Neural progenitor cell (in vitro differentiated cells): ENCODE data around the gene JAG2. TPM values are rescaled to one million over a fixed set of nuclear protein-coding genes. Genes with fewer than 3 reads are reported as not detected.
A peak's percentile ranks its signal among the peaks of the same experiment; 100 is the strongest.

Source experiments
- DNase-seq: peaks from one replicate; pipeline ENCODE4 v3.0.0-alpha.2; 2016; ENCODE audit warnings: low spot score
- H2AFZ ChIP-seq: fragments of 200-600 bp; sonication (generic); replicated peaks from 2 replicates; pipeline ENCODE4 v1.6.1; 2016; ENCODE audit warnings: antibody characterized with exemption
- H3F3A ChIP-seq: fragments of 200-600 bp; sonication (generic); 2 replicates; pipeline ENCODE4 v1.6.1; 2016; ENCODE audit warnings: antibody characterized with exemption, low read depth
- H3K27ac ChIP-seq: fragments of 200-600 bp; sonication (generic); 2 replicates; pipeline ENCODE4 v1.5.1; 2016; ENCODE audit warnings: mild to moderate bottlenecking
- H3K27me3 ChIP-seq: fragments of 200-600 bp; sonication (generic); 2 replicates; pipeline ENCODE4 v1.6.1; 2016; ENCODE audit warnings: mild to moderate bottlenecking, moderate library complexity
- H3K36me3 ChIP-seq: fragments of 200-600 bp; sonication (generic); 2 replicates; pipeline ENCODE4 v1.5.1; 2016
- H3K4me1 ChIP-seq: fragments of 200-600 bp; sonication (generic); 2 replicates; pipeline ENCODE4 v1.6.1; 2016; ENCODE audit warnings: mixed run types
- H3K4me2 ChIP-seq: fragments of 200-600 bp; sonication (generic); 2 replicates; pipeline ENCODE4 v1.6.1; 2016
- H3K4me3 ChIP-seq: fragments of 200-600 bp; sonication (generic); 2 replicates; pipeline ENCODE4 v1.5.1; 2016
- H3K79me2 ChIP-seq: fragments of 200-600 bp; sonication (generic); 2 replicates; pipeline ENCODE4 v1.6.1; 2016; ENCODE audit warnings: low read depth
- H3K9ac ChIP-seq: fragments of 200-600 bp; sonication (generic); 2 replicates; pipeline ENCODE4 v1.6.1; 2016
- H3K9me3 ChIP-seq: fragments of 200-600 bp; sonication (generic); 2 replicates; pipeline ENCODE4 v1.5.1; 2016; ENCODE audit warnings: low read depth
- H4K20me1 ChIP-seq: fragments of 200-600 bp; sonication (generic); 2 replicates; pipeline ENCODE4 v1.6.1; 2016; ENCODE audit warnings: low read depth
- H3K27ac Mint-ChIP-seq: 3 replicates; pipeline ENCODE4 v1.8.0; 2021; ENCODE audit warnings: mixed read lengths
- H3K27me3 Mint-ChIP-seq: 2 replicates; pipeline ENCODE4 v1.8.0; 2022; ENCODE audit warnings: low read depth, mild to moderate bottlenecking, inconsistent platforms, moderate library complexity, mixed read lengths; ENCODE audit not compliant: insufficient read depth
- H3K36me3 Mint-ChIP-seq: 3 replicates; pipeline ENCODE4 v1.8.0; 2021; ENCODE audit warnings: mixed read lengths
- H3K4me1 Mint-ChIP-seq: 3 replicates; pipeline ENCODE4 v1.8.0; 2021; ENCODE audit warnings: mixed read lengths
- H3K4me3 Mint-ChIP-seq: 3 replicates; pipeline ENCODE4 v1.8.0; 2021; ENCODE audit warnings: mild to moderate bottlenecking, moderate library complexity, mixed read lengths
- H3K9me3 Mint-ChIP-seq: 3 replicates; pipeline ENCODE4 v1.8.0; 2020; ENCODE audit warnings: mixed read lengths
- EZH2 ChIP-seq: fragments of 200-600 bp; sonication (generic); IDR thresholded peaks from 2 replicates; pipeline ENCODE4 v1.6.1; 2017; ENCODE audit warnings: antibody characterized with exemption, mild to moderate bottlenecking, moderate library complexity
- EZH2phosphoT487 ChIP-seq: fragments of 200-600 bp; sonication (generic); IDR thresholded peaks from 2 replicates; pipeline ENCODE4 v1.6.1; 2017; ENCODE audit warnings: antibody characterized with exemption
- total RNA-seq: library from RNA; depleted of rRNA; stranded (reverse); fragments of >200 nt; gene quantifications from 2 replicates; pipeline ENCODE4 v1.2.3, GENCODE V29; 2015; ENCODE audit warnings: low replicate concordance
- TF ChIP-seq, protein P1 (sequence below): fragments of 200-600 bp; sonication (generic); IDR thresholded peaks from 2 replicates; pipeline ENCODE4 v1.5.1; 2017; ENCODE audit warnings: antibody characterized with exemption, mild to moderate bottlenecking

The JAG2 gene
- 2.1 and 4.3 TPM in 2 replicates for total RNA-seq

DNA sequence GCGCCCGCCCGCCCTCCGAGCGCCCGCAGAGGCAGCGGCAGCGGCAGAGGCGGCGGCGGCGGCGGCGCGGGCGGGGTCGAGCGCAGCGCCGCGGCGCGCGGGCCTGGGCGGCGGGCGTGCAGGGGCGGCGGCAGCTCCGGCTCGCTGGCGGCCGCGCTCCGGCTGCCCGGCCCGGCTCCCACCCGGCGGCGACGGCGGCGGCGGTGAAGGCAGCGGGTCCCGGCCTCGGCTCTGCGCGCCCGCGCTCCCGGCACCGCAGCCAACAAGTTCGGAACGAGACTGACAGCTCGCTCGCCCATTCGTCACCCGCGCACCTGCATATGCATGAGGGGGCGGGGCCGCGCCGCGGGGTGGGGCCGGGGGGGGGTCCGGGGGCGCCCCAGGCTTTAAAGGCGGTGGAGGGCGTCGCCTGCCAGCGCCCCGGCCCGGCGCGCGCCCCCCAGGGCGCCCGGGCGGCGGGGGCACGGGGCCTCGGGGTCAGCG is at the start of gene JAG2:
Gene JAG2, minus strand, starts transcription at position 281 of the 483 bp plus-strand sequence. CDS start 356 bp downstream, outside the sequence.
- Histone ChIP-seq H3K36me3 (no peaks in the 10 kb centered on the region), H3K4me3 (peak within 1 kb of the TSS; percentile 55), H3K27me3 (peaks cover 40% of the 10 kb centered on the region), H3K4me2 (peak within 1 kb of the TSS; percentile 94), H3F3A (peaks cover 12% of the 10 kb centered on the region), H3K9ac (no peak within 1 kb of the TSS), H3K9me3 (no peaks in the 10 kb centered on the region), H3K4me1 (no peaks in the 10 kb centered on the region), H4K20me1 (peaks cover 40% of the 10 kb centered on the region), H3K27ac (no peak within 1 kb of the TSS), H2AFZ (peak within 1 kb of the TSS; percentile 68), H3K79me2 (no peaks in the 10 kb centered on the region)
- Mint-ChIP-seq H3K27me3 (peaks cover 11% of the 10 kb centered on the region), H3K4me3 (peak within 1 kb of the TSS; percentile 82), H3K4me1 (peaks cover 7% of the 10 kb centered on the region), H3K9me3 (no peaks in the 10 kb centered on the region), H3K27ac (no peak within 1 kb of the TSS), H3K36me3 (no peaks in the 10 kb centered on the region)
- TF ChIP-seq EZH2 (no peak), EZH2phosphoT487 (no peak)
- TF ChIP-seq, protein P1, sequence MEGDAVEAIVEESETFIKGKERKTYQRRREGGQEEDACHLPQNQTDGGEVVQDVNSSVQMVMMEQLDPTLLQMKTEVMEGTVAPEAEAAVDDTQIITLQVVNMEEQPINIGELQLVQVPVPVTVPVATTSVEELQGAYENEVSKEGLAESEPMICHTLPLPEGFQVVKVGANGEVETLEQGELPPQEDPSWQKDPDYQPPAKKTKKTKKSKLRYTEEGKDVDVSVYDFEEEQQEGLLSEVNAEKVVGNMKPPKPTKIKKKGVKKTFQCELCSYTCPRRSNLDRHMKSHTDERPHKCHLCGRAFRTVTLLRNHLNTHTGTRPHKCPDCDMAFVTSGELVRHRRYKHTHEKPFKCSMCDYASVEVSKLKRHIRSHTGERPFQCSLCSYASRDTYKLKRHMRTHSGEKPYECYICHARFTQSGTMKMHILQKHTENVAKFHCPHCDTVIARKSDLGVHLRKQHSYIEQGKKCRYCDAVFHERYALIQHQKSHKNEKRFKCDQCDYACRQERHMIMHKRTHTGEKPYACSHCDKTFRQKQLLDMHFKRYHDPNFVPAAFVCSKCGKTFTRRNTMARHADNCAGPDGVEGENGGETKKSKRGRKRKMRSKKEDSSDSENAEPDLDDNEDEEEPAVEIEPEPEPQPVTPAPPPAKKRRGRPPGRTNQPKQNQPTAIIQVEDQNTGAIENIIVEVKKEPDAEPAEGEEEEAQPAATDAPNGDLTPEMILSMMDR, result no peak
- DNase-seq, result peak; percentile 79

- no peaks in the 10 kb centered on the region for H3K36me3 ChIP-seq
Observed at GRCh38 chr14:105217774-105218173, 49.2 kb upstream of the JAG2 start.

DNA sequence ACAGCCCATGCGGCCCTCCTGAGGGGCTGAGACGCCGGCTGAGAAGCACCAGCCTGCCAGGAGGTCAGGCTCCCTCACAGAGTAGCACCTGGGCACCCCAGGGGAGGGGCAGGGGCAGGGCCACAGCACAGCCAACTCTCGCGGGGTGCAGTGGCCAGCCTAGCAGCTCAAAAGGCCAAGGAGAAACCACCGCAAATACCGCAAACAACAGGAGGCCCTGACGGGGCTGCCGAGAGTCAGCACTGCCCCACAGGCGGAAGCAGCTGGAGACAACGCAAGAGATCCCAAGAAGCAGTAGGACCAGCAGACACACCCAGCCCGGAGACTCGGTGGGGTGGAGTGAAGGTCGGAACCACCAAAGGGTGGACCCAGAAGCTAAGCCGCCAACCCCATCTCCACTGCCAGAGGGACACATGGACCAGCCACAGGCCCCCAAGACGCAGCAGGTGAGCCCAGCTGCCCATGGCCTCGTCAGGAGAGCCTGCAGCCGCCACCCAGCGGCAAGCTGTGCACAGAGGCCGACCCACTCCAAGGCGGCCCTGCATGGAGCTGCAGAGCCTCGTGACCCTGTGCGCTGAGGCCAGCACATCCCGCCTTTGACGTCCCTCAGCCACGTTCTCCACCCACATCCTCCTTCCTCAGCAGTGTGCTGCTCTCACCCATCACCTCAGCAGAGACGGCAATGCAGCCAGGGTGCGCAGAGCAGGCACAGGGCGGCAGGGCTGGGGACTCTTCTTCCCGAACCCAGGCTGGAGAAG is 48.1 kb upstream of the JAG2 start:
- no peak overlapping the region for H2AFZ ChIP-seq
- H3K27ac ChIP-seq, result no peak overlapping the region
- peaks cover 3% of the 10 kb centered on the region for H3K4me1 Mint-ChIP-seq
- no peaks in the 10 kb centered on the region for H3K9me3 Mint-ChIP-seq
- H3K4me1 ChIP-seq, result no peaks in the 10 kb centered on the region
- TF ChIP-seq EZH2, result no peak
- TF ChIP-seq, protein P1, result no peak
- TF ChIP-seq EZH2phosphoT487, result no peak
- H3K9ac ChIP-seq, result no peak overlapping the region
- H4K20me1 ChIP-seq, result no peaks in the 10 kb centered on the region
- H3K27me3 Mint-ChIP-seq, result peaks cover 6% of the 10 kb centered on the region
- H3K36me3 ChIP-seq, result no peaks in the 10 kb centered on the region
- no peak overlapping the region for H3K4me2 ChIP-seq
- DNase-seq, result no peak
- no peaks in the 10 kb centered on the region for H3K27me3 ChIP-seq
- H3K4me3 Mint-ChIP-seq, result no peak overlapping the region
- no peak overlapping the region for H3K4me3 ChIP-seq
- H3K79me2 ChIP-seq, result no peaks in the 10 kb centered on the region
- no peaks in the 10 kb centered on the region for H3F3A ChIP-seq
- H3K27ac Mint-ChIP-seq, result no peak overlapping the region
- peaks cover 3% of the 10 kb centered on the region for H3K36me3 Mint-ChIP-seq
- H3K9me3 ChIP-seq, result no peaks in the 10 kb centered on the region

More at GRCh38 chr14:105217774-105218173, 49.2 kb upstream of the JAG2 start:
- no peaks in the 10 kb centered on the region for H3K9me3 Mint-ChIP-seq
- Histone ChIP-seq H3K79me2 (no peaks in the 10 kb centered on the region), H3K4me2 (no peak overlapping the region), H4K20me1 (no peaks in the 10 kb centered on the region), H3K4me1 (no peaks in the 10 kb centered on the region), H3F3A (no peaks in the 10 kb centered on the region), H3K27me3 (no peaks in the 10 kb centered on the region), H3K9ac (no peak overlapping the region), H3K4me3 (no peak overlapping the region), H3K9me3 (no peaks in the 10 kb centered on the region), H3K27ac (no peak overlapping the region), H2AFZ (no peak overlapping the region)
- H3K4me1 Mint-ChIP-seq, result peaks cover 7% of the 10 kb centered on the region
- H3K36me3 Mint-ChIP-seq, result peaks cover 8% of the 10 kb centered on the region
- no peak overlapping the region for H3K4me3 Mint-ChIP-seq
- DNase-seq, result no peak
- no peak overlapping the region for H3K27ac Mint-ChIP-seq
- TF ChIP-seq, protein P1, result no peak
- TF ChIP-seq EZH2phosphoT487 (no peak), EZH2 (no peak)
- H3K27me3 Mint-ChIP-seq, result peaks cover 6% of the 10 kb centered on the region
